OCI-LY7 (cell line): Measurements from ENCODE around the gene G3BP2.

Experiments
- CTCF ChIP-seq: fragments of 200-600 bp; sonication (generic); conservative IDR thresholded peaks from 2 replicates; pipeline ENCODE4 v1.5.1; 2014; ENCODE audit warnings: mild to moderate bottlenecking, antibody characterized with exemption, low read length, moderate library complexity, mixed read lengths
- EZH2phosphoT487 ChIP-seq: fragments of 200-600 bp; sonication (generic); IDR thresholded peaks from 2 replicates; pipeline ENCODE4 v1.6.1; 2018; ENCODE audit warnings: low read depth, borderline replicate concordance, mild to moderate bottlenecking, mixed run types, antibody characterized with exemption, low read length, moderate library complexity, mixed read lengths

DNA sequence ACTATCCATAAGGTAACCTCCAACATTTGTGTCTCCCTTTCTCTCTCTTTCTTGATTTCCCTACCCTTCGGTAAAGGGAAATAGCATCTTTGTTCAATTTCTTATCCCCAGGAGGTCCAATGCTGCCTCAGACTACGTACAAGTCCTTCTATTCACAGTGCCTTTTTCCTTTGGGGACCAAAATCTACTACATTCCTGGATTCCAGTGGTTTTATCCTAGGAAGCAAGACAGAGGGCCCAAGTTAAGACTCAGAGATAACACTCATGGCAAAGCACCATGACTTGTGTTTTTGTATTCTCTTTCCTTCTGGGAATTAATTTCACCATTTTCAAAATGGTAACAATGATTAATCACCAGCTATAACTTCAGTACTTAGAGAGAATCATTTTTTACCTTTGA, 10.6 kb downstream of the G3BP2 start:
- TF ChIP-seq CTCF (no peak), EZH2phosphoT487 (no peak)
